Measurements from ENCODE around the gene PKM. TPM values are rescaled to one million over a fixed set of nuclear protein-coding genes. Genes with fewer than 3 reads are reported as not detected.
A peak's percentile ranks its signal among the peaks of the same experiment; 100 is the strongest.

The PKM gene
- total and polyA plus RNA-seq, 12 donors, result 396 to 1,308 (median 1,056) TPM

DNA sequence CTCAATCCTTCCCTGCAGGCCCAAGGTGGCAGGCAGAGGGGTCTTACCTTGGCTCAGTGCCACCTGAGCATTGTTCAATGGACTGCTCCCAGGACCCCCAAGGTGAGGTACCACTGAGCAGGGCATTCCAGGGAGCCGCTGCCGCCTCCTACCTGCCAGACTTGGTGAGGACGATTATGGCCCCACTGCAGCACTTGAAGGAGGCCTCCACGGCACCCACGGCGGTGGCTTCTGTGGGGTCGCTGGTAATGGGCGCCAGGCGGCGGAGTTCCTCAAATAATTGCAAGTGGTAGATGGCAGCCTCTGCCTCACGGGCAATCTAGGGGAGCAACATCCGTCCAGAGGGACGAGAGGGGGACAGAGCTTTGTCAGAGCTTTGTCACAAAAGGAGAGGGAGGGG is 28.7 kb downstream of the PKM start:
- Histone ChIP-seq H3K27ac (peak overlapping the region in 3 of 5 donors; percentile 62 to 80 (median 78)), H3K27me3 (no peaks in the 10 kb centered on the region), H3K4me3 (no peak overlapping the region), H3K36me3 (replicated peaks in 1 of 2) (peaks cover 0 to 91% of the 10 kb centered on the region in 2 donors), H3K9me3 (replicated peaks in 1 of 3) (no peaks in the 10 kb centered on the region), H3K4me1 (replicated peaks in 1 of 2) (peaks cover 0 to 33% of the 10 kb centered on the region in 2 donors)
- peak in 1 of 7 donors; percentile 34 for DNase-seq
- intact Hi-C loops (cut with DNase I), result loop anchor here in 1 of 2 donors (5.0 kb wide), 1 partner anchor 50 kb away; no protein-coding TSS in a partner anchor
- no peak for TF ChIP-seq POLR2A (IDR thresholded peaks at IDR 0.05)
- TF ChIP-seq, protein P1, sequence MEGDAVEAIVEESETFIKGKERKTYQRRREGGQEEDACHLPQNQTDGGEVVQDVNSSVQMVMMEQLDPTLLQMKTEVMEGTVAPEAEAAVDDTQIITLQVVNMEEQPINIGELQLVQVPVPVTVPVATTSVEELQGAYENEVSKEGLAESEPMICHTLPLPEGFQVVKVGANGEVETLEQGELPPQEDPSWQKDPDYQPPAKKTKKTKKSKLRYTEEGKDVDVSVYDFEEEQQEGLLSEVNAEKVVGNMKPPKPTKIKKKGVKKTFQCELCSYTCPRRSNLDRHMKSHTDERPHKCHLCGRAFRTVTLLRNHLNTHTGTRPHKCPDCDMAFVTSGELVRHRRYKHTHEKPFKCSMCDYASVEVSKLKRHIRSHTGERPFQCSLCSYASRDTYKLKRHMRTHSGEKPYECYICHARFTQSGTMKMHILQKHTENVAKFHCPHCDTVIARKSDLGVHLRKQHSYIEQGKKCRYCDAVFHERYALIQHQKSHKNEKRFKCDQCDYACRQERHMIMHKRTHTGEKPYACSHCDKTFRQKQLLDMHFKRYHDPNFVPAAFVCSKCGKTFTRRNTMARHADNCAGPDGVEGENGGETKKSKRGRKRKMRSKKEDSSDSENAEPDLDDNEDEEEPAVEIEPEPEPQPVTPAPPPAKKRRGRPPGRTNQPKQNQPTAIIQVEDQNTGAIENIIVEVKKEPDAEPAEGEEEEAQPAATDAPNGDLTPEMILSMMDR (IDR thresholded peaks at IDR 0.05), result no peak
- whole genome bisulfite sequencing, 4 donors, result 84 to 93% (median 90%) methylated on average over 7 to 13 of the region's 13 CpGs

DNA sequence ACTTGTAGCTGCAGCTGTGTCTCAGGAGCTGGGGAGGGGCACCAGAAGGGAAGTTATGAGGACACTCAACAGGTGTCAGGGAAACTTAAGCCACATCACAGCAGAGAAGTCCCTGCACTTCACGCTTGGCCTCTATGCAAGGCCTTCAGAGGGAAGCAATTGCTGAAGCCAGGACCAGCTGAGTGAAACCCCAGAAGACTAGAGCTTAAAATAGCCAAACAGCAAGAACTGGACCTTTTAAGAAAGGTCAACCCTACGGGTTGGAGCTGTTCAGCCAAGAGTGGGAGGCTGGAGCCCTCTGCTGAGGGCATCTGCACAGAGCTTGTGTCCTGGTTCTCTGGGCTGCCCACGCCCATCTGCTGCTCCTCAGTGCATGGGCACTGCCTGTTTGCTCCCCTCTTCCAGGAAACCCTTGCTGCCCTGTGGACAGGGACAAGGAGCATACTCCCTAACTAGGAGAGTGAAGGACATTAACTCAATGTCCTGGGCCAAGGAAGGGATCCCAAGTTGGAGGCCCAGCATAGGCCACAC is 29.5 kb downstream of the PKM start:
- H3K27ac ChIP-seq, result peak overlapping the region in 2 of 5 donors; percentile 78 to 80
- TF ChIP-seq, protein P1 (IDR thresholded peaks at IDR 0.05), result no peak
- TF ChIP-seq POLR2A (IDR thresholded peaks at IDR 0.05), result no peak
- DNase-seq, result no peak
- no peaks in the 10 kb centered on the region for H3K27me3 ChIP-seq
- H3K4me3 ChIP-seq, result no peak overlapping the region
- 50 to 65% (median 55%) methylated on average over 2 to 3 of the region's 3 CpGs; no CpG with 5 or more reads in 1 of the 4 donors for WGBS, 4 donors
- H3K9me3 ChIP-seq (replicated peaks in 1 of 3), result no peaks in the 10 kb centered on the region
- peaks cover 0 to 82% of the 10 kb centered on the region in 2 donors for H3K36me3 ChIP-seq (replicated peaks in 1 of 2)
- H3K4me1 ChIP-seq (replicated peaks in 1 of 2), result peaks cover 0 to 33% of the 10 kb centered on the region in 2 donors
- intact Hi-C loops (cut with DNase I), result loop anchor here in 1 of 2 donors (5.0 kb wide), 1 partner anchor 51 kb away; no protein-coding TSS in a partner anchor

DNA sequence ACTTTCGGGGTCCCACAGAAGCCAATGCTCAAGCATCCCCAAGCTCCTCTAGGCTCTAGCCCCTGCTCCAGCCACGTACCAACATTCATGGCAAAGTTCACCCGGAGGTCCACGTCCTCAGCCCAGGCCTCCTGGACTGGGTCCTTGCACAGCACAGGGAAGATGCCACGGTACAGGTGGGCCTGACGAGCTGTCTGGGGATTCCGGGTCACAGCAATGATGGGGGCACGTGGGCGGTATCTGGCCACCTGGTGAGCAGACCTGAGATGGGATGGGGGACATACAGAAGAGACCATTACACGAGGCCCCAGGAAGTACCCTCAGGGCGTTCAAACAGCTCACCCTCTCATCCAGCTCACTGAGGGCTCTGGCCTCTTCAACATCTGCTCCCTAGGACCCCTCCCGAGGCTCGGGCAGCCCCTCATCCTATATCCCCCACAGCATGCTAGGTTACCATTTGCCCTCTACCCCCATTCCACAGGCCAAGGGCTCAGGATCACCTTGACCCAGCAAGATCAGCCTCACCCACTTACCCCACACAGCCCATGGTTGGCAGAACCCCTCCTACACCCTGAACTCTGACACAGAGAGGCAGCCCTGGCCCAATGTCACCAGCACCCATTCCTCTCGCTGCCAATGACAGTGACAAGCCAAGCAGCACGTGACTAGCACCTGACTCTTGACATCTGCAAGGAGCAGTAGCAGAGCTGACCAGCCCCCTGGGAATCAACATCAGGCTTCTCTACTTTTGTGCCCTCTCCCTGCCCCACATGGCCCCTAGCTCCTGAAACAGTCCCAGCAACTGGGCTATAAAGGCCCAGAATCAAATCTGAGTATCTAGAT is 30.4 kb downstream of the PKM start:
- H3K9me3 ChIP-seq (replicated peaks in 1 of 3), result no peaks in the 10 kb centered on the region
- peaks cover 0 to 74% of the 10 kb centered on the region in 2 donors for H3K36me3 ChIP-seq (replicated peaks in 1 of 2)
- H3K27ac ChIP-seq, result peak overlapping the region in 3 of 5 donors; percentile 37 to 80 (median 78)
- 73 to 82% (median 78%) methylated on average over 15 of the region's 15 CpGs for WGBS, 4 donors
- peaks cover 0 to 33% of the 10 kb centered on the region in 2 donors for H3K4me1 ChIP-seq (replicated peaks in 1 of 2)
- intact Hi-C loops (cut with DNase I), result loop anchor here in 1 of 2 donors (5.0 kb wide), 1 partner anchor 52 kb away; no protein-coding TSS in a partner anchor
- H3K4me3 ChIP-seq, result no peak overlapping the region
- no peaks in the 10 kb centered on the region for H3K27me3 ChIP-seq
- no peak for DNase-seq
- TF ChIP-seq, protein P1 (IDR thresholded peaks at IDR 0.05), result no peak
- TF ChIP-seq POLR2A (IDR thresholded peaks at IDR 0.05), result no peak

DNA sequence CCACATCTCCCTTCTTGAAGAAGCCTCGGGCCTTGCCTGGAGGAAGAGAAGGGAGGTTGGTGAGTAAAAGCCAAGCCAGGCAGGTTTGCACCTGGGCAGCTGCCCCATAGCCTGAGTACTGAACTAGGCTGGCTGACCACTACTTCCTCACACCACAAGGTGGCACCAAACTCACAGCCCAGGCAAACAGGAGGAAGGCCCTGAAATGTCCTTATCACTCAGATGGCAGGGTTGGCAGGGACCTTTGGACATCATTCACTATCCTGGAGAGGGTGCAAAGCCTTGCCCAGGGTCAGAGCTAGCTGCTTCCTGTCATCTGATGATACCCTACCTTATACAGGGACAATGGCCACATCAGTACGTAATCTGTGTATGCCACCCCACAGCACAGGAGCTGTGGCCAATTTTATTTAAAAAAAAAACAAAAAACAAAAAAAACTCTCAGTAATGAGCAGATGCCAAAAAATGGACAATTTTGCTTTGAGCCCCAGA is 31.2 kb downstream of the PKM start:
- H3K27me3 ChIP-seq, result no peaks in the 10 kb centered on the region
- DNase-seq, result peak; percentile 85 to 95 (median 90)
- no peaks in the 10 kb centered on the region for H3K9me3 ChIP-seq (replicated peaks in 1 of 3)
- WGBS, 4 donors, result 38 to 45% (median 42%) methylated on average over 2 of the region's 2 CpGs
- intact Hi-C loops (cut with DNase I), result loop anchor here in 1 of 2 donors (5.0 kb wide), 3 partner anchors 33 to 88 kb away; partner anchors contain the start of gene PKM
- peak overlapping the region in 3 of 5 donors; percentile 37 to 80 (median 78) for H3K27ac ChIP-seq
- H3K36me3 ChIP-seq (replicated peaks in 1 of 2), result peaks cover 0 to 65% of the 10 kb centered on the region in 2 donors
- H3K4me1 ChIP-seq (replicated peaks in 1 of 2), result peaks cover 0 to 33% of the 10 kb centered on the region in 2 donors
- TF ChIP-seq, protein P1 (IDR thresholded peaks at IDR 0.05), result peak; percentile 83 to 96 (median 94)
- no peak for TF ChIP-seq POLR2A (IDR thresholded peaks at IDR 0.05)
- no peak overlapping the region for H3K4me3 ChIP-seq

All from adrenal gland (tissue), 12 donors.